Transverse colon (tissue), 4 donors: ENCODE results near the gene SMAD3.

Experiments
- CTCF ChIP-seq, 5 experiments: fragments of 200-600 bp in 3 of 5; fragments of 450-650 bp in 2 of 5; sonication (generic) in 3 of 5; IDR thresholded peaks; 1 replicate in 2 of 5; 2 replicates in 3 of 5; pipeline ENCODE4 v1.5.1; 2016 to 2017; ENCODE audit warnings: antibody characterized with exemption in 5 of 5, inconsistent platforms in 3 of 5, mild to moderate bottlenecking in 2 of 5, moderate library complexity in 1 of 5
- POLR2AphosphoS5 ChIP-seq, 3 donors: sonication (generic); formaldehyde crosslinking; IDR thresholded peaks; one replicate each; pipeline ENCODE4 v1.6.1; 2016; ENCODE audit warnings: antibody characterized with exemption in 3 of 3

GRCh38 chr15:67068710-67069400, 3.5 kb downstream of the SMAD3 start:
- TF ChIP-seq CTCF (IDR thresholded peaks at IDR 0.05) (no peak), POLR2AphosphoS5 (IDR thresholded peaks at IDR 0.05) (no peak)
